NCI-H226 (cell line): ENCODE measurements around the gene ANKRD44.

Experiments used
- DNase-seq: peaks from one replicate; pipeline ENCODE4 v3.0.0-alpha.2; 2015

ANKRD44 gene

GRCh38 chr2:197236159-197236558, 74.4 kb downstream of the ANKRD44 start:
- DNase-seq = no peak

DNA sequence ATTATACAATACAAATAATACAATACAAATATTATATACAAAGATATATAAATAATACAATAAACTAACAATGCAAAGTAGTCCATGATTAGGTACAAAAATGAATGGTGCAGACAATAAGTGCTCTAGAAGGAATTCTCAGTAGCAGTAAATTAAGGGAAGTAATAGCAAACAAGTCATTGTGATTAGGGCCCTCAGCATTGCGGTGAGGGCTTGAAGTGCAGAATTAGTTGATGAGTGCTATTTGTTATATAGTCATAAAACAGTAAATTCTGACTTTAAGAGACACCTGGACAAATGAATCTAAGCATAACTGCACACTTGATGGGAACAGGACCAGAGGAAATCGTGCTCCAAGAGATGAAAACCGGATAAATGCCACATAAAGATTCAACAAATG, 74.9 kb downstream of the ANKRD44 start:
- DNase-seq = no peak

GRCh38 chr2:197234671-197235191, 75.8 kb downstream of the ANKRD44 start:
- no peak for DNase-seq

DNA sequence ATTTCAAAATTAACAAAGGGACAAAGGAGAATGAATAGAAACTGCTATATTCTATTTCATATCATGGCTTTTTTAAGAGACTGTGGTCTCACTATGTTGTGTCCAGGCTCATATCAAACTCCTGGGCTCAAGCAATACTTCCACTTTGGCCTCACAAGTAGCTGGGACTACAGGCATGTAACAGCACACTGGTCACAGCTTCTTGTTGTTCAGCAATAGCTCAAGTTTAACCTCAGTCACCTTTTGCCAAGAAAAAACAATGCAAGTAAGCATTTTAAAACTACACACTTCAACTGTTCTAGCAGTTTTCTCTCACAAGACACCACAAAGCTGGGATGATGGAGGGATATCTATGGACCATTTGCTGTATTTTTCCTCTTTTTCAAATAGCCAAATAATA, 77.1 kb downstream of the ANKRD44 start:
- no peak for DNase-seq

GRCh38 chr2:197232010-197232409, 78.6 kb downstream of the ANKRD44 start:
- no peak for DNase-seq

GRCh38 chr2:197229509-197230443, 80.8 kb downstream of the ANKRD44 start:
- DNase-seq = no peak

DNA sequence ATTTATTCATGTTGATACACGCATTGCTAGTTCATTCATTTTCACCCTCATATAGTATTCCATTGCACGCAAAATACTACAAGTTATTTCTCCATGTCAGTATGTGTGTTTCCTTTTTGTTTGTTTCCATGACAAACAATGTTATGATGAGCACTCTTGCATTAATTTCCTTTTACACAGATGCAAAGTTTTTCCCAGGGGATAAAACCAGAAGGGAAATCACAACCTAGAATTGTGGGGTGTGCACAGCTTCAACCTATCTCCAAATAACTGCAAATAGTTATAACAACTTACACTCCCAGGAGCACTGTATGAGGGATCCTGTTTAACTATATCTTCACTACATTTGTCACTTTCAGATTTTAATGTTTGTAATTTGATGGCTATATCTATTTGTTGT, 87.1 kb downstream of the ANKRD44 start:
- DNase-seq = no peak

DNA sequence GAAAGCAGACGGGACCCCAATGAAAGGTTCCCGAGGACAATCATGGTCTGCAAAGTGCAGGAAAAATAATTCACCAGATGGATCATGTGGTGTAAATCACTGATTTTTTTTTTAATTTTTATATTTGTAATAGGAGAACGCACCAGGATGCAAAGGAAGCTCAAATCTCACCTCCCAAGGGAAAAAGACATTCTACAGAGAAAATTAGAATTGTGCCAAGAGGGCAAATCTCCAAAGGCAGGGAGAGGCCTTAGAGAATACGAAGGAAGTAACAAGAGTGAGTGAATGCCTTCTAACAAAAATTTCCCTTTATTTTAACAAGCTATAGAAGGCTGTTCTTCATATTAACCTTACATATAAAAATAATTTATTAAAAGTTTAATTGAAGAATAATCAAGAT, 90.9 kb downstream of the ANKRD44 start:
- DNase-seq = no peak

DNA sequence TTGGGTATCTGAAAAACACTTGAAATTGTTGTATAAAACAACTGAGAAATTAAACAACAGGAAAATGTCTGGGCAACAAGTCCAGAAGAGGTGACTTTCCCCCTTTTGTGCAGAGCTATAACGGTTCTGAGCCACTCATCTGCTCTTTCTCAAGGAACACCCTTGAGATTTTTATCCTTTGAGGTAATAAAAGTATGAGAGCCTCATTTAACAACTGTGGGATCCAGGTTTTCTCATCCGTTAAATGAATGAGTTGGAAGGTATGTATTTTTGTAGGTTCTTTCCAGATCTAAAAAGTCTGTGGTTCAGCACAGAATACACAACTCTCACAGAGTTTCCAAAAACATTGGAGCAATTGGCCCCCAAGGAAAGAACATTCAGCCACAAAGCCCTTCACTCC, 93.0 kb downstream of the ANKRD44 start:
- DNase-seq = no peak

GRCh38 chr2:197216361-197216979, 94.1 kb downstream of the ANKRD44 start:
- DNase-seq = no peak

DNA sequence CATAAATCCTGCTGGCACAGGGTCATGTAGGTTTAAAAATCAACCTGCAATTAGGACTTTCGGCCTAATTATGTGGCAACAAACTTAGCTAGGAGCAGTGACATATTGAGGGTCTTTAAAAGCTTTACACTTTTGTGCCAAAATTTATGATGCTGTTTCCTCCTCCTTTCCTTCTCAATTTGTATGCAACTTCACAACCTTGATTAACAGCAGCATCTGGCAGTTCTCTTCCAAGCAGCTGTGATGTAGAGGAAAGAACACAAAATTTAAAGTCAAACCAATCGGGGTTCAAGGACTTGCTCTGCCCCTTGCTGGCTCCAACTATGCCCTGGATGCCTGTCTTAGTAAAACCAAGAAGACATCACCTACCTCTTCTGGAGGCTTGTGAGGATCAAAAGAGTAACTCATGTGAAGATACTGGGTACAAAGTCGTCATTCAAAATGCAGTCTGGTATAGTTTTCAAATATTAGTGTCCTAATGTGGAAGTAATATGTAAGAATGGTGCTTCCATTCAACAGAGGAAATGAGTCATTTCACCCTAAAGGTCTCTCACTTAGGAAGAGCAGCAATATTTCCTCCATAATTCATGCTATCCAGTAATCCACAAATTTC, 94.7 kb downstream of the ANKRD44 start:
- DNase-seq = no peak

DNA sequence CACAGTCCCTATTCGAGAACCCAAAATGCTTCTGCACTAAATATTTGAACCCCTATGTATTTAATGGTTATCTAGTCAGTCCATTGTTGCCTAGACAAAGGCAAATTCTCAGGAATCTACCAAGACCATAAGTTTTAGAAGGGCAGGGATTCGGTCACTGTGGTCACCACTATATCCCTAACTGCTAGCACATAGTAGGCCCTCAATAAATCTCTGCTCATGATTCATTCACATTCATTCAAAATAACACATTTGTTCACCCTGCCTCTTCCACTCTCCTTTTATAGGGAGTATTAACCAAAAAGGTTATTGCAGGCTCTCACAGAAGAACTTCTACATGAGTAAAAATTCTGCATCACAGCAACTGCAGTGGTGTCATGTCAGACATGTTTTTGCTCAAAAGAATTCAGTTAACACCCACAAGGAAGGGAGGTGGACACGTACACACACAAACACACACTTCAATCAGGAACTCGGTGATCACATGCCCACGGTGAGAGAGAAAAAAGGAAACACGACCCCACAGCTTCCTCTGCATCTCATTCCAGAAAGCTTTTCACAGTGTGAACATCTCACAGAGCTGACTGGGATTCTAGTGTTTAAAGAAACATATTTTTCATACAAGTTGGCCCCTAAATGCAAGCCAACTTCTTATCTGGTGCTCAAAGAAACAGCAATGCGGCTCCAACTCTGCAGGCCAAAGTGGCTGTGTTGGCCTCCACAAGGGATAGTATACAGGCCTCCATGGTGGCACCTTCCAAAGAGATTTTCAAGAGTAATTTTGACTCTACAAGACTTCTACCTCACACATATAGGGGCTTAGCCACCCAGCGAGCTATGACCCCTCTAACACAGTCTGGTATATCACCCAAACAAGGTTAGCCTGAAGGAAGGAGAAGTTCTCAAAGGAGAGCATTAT, 98.0 kb downstream of the ANKRD44 start:
- DNase-seq = no peak

- no peak for DNase-seq
Measured at GRCh38 chr2:197211881-197212342, 98.7 kb downstream of the ANKRD44 start.

DNA sequence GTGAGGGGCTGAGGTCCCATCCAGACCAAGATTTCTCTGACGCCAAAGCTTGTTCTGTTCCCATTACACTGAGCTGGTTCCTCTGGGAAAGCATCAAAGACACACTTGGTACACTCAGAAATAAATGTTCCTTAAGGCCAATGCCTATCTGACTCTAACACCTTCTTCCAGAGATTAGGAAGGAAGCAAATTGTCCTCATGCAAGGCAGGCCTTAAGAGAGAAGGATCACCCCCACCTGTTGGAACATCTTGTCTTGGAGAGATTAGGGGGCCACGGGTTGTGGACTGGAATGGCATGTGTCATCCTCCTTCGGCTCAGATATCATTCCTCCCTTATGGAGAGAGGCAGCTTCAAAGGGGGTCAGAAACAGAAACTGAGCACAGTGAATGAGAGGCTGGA, 100.2 kb downstream of the ANKRD44 start:
- DNase-seq = peak; percentile 2

GRCh38 chr2:197209742-197210408, 100.7 kb downstream of the ANKRD44 start:
- DNase-seq = peak; percentile 95

- DNase-seq = peak; percentile 24
Measured at GRCh38 chr2:197209246-197209645, 101.3 kb downstream of the ANKRD44 start.

GRCh38 chr2:197208841-197209240, 101.7 kb downstream of the ANKRD44 start:
- DNase-seq = peak; percentile 37

DNA sequence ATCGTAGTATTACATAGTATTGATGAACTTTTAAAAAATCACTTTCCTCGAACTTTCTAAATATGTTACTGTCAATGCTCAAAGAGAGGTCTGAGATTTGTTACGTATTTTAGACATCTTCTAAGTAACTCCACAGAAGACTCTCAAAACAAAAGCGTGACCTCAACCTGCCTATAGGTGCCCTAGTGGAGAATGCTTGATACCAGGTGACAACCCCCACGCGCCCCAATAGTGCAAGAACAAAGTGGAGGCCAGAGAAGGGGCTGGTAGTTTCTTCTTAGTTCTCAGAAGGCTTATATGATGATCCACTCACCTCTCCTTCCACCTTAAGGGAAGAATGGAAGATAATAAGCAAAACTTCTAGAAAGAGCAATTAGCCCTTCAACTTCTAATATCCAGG, 102.6 kb downstream of the ANKRD44 start:
- no peak for DNase-seq

GRCh38 chr2:197207598-197207997, 103.0 kb downstream of the ANKRD44 start:
- DNase-seq = no peak

DNA sequence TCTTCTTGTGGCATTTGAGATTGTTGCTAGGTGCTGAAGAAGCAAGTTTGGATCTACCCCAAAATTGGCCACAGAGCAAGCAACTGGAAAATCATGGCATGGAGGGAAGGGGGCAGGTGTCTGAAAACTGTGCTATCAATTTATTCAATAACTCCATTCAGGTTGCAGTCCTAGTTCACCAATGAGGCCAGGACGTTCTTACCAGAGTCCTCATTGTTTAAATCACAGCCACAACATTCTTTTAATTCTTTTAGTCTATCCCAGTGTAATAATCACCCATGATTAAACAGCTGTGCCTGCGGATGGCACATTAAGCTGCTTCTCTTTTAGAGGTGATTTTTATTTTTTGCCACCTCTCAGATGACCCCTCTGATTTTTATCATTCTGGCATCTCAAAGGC, 103.5 kb downstream of the ANKRD44 start:
- no peak for DNase-seq

DNA sequence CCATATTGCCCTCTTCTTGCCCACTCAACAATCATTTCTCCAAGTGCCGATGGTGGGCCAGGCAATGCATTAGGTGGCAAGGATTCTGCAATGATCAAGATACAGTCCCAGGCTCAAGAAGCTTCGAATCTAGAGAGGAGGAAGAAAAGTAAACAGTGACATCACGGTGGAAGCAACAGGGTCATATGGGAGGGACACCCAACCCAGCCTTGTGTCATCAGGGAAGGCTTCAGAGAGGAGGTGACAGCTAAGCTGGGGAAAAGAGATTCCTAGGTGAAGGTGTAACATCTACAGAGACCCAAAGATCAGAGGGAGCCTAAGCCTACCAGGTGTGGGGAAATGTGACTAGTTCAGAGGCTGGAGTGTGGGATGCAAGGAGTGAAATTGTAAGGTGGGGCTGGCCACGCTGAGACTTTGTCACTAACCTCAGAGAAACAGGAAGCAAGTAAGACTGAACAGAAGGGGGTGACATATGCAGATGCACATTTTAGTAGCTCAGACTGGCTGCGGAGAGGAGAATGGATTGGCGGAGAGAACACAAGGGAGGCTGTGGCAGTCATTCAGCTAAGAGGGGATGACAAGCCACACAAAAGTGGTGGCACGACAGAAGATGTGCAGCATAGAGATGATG, 104.9 kb downstream of the ANKRD44 start:
- no peak for DNase-seq
